HEK293 (cell line): Measurements from ENCODE around the gene LRRC49.

Experiments used
- BCL11B ChIP-seq: fragments of 450-650 bp; formaldehyde crosslinking; IDR thresholded peaks from 2 replicates; pipeline ENCODE4 v1.5.1; 2016; ENCODE audit warnings: low read depth, missing biosample characterization, missing genetic modification characterization
- MEIS1 ChIP-seq: sonication (generic); formaldehyde crosslinking; IDR thresholded peaks from 2 replicates; pipeline ENCODE4 v1.8.1; 2022; ENCODE audit warnings: missing genetic modification reagents, mild to moderate bottlenecking, borderline replicate concordance
- MYNN ChIP-seq: fragments of 450-650 bp; formaldehyde crosslinking; IDR thresholded peaks from 2 replicates; pipeline ENCODE4 v1.5.1; 2016; ENCODE audit warnings: missing biosample characterization, missing genetic modification characterization, borderline replicate concordance
- MZF1 ChIP-seq: fragments of 450-650 bp; formaldehyde crosslinking; IDR thresholded peaks from 2 replicates; pipeline ENCODE4 v1.5.1; 2017; ENCODE audit warnings: missing biosample characterization, missing genetic modification characterization, borderline replicate concordance
- REPIN1 ChIP-seq: fragments of 450-650 bp; formaldehyde crosslinking; IDR thresholded peaks from 2 replicates; pipeline ENCODE4 v1.5.1; 2017; ENCODE audit warnings: missing biosample characterization, missing genetic modification characterization, low read depth
- ZBTB20 ChIP-seq: fragments of 450-650 bp; formaldehyde crosslinking; IDR thresholded peaks from 2 replicates; pipeline ENCODE4 v1.5.1; 2016; ENCODE audit warnings: missing biosample characterization, missing genetic modification characterization
- ZEB2 ChIP-seq: fragments of 450-650 bp; formaldehyde crosslinking; IDR thresholded peaks from 2 replicates; pipeline ENCODE4 v1.5.1; 2016; ENCODE audit warnings: missing biosample characterization, missing genetic modification characterization
- ZFP69B ChIP-seq: fragments of 450-650 bp; formaldehyde crosslinking; IDR thresholded peaks from 2 replicates; pipeline ENCODE4 v1.5.1; 2016; ENCODE audit warnings: missing biosample characterization, missing genetic modification characterization
- ZNF16 ChIP-seq: fragments of 450-650 bp; formaldehyde crosslinking; IDR thresholded peaks from 2 replicates; pipeline ENCODE4 v1.5.1; 2016; ENCODE audit warnings: low read depth, missing biosample characterization, missing genetic modification characterization
- ZNF19 ChIP-seq: fragments of 450-650 bp; formaldehyde crosslinking; IDR thresholded peaks from 2 replicates; pipeline ENCODE4; 2016; ENCODE audit warnings: missing biosample characterization, missing genetic modification characterization, low read depth
- ZNF211 ChIP-seq: fragments of 450-650 bp; formaldehyde crosslinking; IDR thresholded peaks from 2 replicates; pipeline ENCODE4 v1.5.1; 2016; ENCODE audit warnings: low read depth, missing biosample characterization, missing genetic modification characterization
- ZNF23 ChIP-seq: fragments of 450-650 bp; formaldehyde crosslinking; IDR thresholded peaks from 2 replicates; pipeline ENCODE4 v1.5.1; 2016; ENCODE audit warnings: missing biosample characterization, missing genetic modification characterization, borderline replicate concordance
- ZNF302 ChIP-seq: fragments of 450-650 bp; formaldehyde crosslinking; IDR thresholded peaks from 2 replicates; pipeline ENCODE4 v1.5.1; 2016; ENCODE audit warnings: missing biosample characterization, missing genetic modification characterization, low read depth
- ZNF311 ChIP-seq: fragments of 450-650 bp; formaldehyde crosslinking; IDR thresholded peaks from 2 replicates; pipeline ENCODE4 v1.5.1; 2017; ENCODE audit warnings: missing biosample characterization, missing genetic modification characterization, borderline replicate concordance
- ZNF341 ChIP-seq: fragments of 450-650 bp; formaldehyde crosslinking; IDR thresholded peaks from 2 replicates; pipeline ENCODE4; 2016; ENCODE audit warnings: low read depth, missing biosample characterization, missing genetic modification characterization
- ZNF404 ChIP-seq: fragments of 450-650 bp; formaldehyde crosslinking; IDR thresholded peaks from 2 replicates; pipeline ENCODE4 v1.5.1; 2017; ENCODE audit warnings: missing biosample characterization, missing genetic modification characterization
- ZNF501 ChIP-seq: fragments of 450-650 bp; formaldehyde crosslinking; IDR thresholded peaks from 2 replicates; pipeline ENCODE4 v1.5.1; 2016; ENCODE audit warnings: missing biosample characterization, missing genetic modification characterization
- ZNF530 ChIP-seq: fragments of 450-650 bp; formaldehyde crosslinking; IDR thresholded peaks from 2 replicates; pipeline ENCODE4 v1.5.1; 2016; ENCODE audit warnings: low read depth, missing biosample characterization, missing genetic modification characterization
- TF ChIP-seq, protein P1 (sequence below): fragments of 450-650 bp; formaldehyde crosslinking; IDR thresholded peaks from 2 replicates; pipeline ENCODE4 v1.5.1; 2016; ENCODE audit warnings: missing biosample characterization, missing genetic modification characterization
- TF ChIP-seq, protein P2 (sequence below): fragments of 450-650 bp; formaldehyde crosslinking; IDR thresholded peaks from 2 replicates; pipeline ENCODE4 v1.5.1; 2016; ENCODE audit warnings: missing biosample characterization, missing genetic modification characterization
- TF ChIP-seq, protein P3 (sequence below): fragments of 450-650 bp; formaldehyde crosslinking; optimal IDR thresholded peaks from 2 replicates; pipeline ENCODE3; 2016; ENCODE audit warnings: missing biosample characterization, mild to moderate bottlenecking, missing genetic modification characterization
- TF ChIP-seq, protein P4 (sequence below): fragments of 450-650 bp; formaldehyde crosslinking; IDR thresholded peaks from 2 replicates; pipeline ENCODE4 v1.5.1; 2016; ENCODE audit warnings: missing biosample characterization, missing genetic modification characterization
- TF ChIP-seq, protein P5 (sequence below): fragments of 450-650 bp; formaldehyde crosslinking; conservative IDR thresholded peaks from 2 replicates; pipeline ENCODE4 v1.5.1; 2016; ENCODE audit warnings: low read depth, missing biosample characterization, missing genetic modification characterization
- TF ChIP-seq, protein P6 (sequence below): fragments of 450-650 bp; formaldehyde crosslinking; IDR thresholded peaks from 2 replicates; pipeline ENCODE4 v1.5.1; 2016; ENCODE audit warnings: missing biosample characterization, missing genetic modification characterization, borderline replicate concordance
- TF ChIP-seq, protein P7 (sequence below): fragments of 450-650 bp; formaldehyde crosslinking; IDR thresholded peaks from 2 replicates; pipeline ENCODE4 v1.5.1; 2016; ENCODE audit warnings: missing biosample characterization, missing genetic modification characterization, borderline replicate concordance

The LRRC49 gene

DNA sequence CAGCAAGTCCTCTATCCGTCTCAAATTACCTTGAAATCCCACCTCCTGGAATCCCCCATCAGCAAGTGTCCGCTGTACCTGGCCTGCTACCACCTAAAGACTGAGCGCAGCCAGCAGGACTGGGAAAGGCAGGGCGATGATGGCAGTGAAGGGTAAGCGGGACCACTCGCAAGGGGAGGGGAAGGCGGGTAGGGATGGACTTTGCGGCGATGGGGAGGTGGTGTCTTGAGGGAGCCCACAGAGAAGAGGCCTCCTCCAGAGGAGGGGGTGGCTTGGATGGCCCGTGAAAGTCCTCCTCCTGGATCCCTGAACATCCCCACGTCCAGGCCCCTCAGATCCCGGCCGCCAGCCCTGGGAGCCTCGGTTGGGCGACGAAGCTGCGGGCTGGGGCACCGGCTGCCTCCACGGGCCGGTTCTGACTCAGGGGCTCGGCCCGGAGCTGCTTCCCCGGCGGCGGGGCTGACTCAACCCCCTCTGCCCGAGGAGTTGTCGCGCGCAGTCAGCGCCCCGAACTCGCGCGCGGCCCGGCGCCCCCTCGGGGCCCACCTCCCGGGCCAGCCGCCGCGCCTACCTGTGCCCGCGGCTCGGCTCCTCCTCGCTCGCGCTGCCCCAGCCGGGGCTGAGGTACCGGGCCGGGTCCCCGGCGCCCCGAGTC lies 39.2 kb upstream of the LRRC49 start (continued):
- TF ChIP-seq MZF1 (tag by site-specific recombination): peak; percentile 97
- no peak for TF ChIP-seq ZNF302 (tag by site-specific recombination)
- no peak for TF ChIP-seq MEIS1 (CRISPR knock-in tag)
- TF ChIP-seq, protein P1, sequence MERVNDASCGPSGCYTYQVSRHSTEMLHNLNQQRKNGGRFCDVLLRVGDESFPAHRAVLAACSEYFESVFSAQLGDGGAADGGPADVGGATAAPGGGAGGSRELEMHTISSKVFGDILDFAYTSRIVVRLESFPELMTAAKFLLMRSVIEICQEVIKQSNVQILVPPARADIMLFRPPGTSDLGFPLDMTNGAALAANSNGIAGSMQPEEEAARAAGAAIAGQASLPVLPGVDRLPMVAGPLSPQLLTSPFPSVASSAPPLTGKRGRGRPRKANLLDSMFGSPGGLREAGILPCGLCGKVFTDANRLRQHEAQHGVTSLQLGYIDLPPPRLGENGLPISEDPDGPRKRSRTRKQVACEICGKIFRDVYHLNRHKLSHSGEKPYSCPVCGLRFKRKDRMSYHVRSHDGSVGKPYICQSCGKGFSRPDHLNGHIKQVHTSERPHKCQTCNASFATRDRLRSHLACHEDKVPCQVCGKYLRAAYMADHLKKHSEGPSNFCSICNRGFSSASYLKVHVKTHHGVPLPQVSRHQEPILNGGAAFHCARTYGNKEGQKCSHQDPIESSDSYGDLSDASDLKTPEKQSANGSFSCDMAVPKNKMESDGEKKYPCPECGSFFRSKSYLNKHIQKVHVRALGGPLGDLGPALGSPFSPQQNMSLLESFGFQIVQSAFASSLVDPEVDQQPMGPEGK (tag by site-specific recombination): peak; percentile 82
- TF ChIP-seq, protein P2, sequence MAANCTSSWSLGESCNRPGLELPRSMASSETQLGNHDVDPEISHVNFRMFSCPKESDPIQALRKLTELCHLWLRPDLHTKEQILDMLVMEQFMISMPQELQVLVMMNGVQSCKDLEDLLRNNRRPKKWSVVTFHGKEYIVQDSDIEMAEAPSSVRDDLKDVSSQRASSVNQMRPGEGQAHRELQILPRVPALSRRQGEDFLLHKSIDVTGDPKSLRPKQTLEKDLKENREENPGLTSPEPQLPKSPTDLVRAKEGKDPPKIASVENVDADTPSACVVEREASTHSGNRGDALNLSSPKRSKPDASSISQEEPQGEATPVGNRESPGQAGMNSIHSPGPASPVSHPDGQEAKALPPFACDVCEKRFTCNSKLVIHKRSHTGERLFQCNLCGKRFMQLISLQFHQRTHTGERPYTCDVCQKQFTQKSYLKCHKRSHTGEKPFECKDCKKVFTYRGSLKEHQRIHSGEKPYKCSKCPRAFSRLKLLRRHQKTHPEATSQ (tag by site-specific recombination): no peak
- TF ChIP-seq ZNF311 (tag by site-specific recombination): no peak
- TF ChIP-seq, protein P3, sequence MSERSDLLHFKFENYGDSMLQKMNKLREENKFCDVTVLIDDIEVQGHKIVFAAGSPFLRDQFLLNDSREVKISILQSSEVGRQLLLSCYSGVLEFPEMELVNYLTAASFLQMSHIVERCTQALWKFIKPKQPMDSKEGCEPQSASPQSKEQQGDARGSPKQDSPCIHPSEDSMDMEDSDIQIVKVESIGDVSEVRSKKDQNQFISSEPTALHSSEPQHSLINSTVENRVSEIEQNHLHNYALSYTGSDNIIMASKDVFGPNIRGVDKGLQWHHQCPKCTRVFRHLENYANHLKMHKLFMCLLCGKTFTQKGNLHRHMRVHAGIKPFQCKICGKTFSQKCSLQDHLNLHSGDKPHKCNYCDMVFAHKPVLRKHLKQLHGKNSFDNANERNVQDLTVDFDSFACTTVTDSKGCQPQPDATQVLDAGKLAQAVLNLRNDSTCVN (tag by site-specific recombination): no peak
- TF ChIP-seq ZBTB20 (tag by site-specific recombination): peak; percentile 74; the same call in 1 of the 2 replicates
- no peak for TF ChIP-seq MYNN (tag by site-specific recombination)
- TF ChIP-seq ZNF19 (tag by site-specific recombination): no peak
- no peak for TF ChIP-seq BCL11B (tag by site-specific recombination)
- TF ChIP-seq ZNF530 (tag by site-specific recombination): no peak
- no peak for TF ChIP-seq ZNF211 (tag by site-specific recombination)
- no peak for TF ChIP-seq ZNF16
- TF ChIP-seq, protein P4, sequence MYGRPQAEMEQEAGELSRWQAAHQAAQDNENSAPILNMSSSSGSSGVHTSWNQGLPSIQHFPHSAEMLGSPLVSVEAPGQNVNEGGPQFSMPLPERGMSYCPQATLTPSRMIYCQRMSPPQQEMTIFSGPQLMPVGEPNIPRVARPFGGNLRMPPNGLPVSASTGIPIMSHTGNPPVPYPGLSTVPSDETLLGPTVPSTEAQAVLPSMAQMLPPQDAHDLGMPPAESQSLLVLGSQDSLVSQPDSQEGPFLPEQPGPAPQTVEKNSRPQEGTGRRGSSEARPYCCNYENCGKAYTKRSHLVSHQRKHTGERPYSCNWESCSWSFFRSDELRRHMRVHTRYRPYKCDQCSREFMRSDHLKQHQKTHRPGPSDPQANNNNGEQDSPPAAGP (tag by site-specific recombination): no peak
- TF ChIP-seq ZNF341: peak; percentile 88
- TF ChIP-seq REPIN1: no peak
- TF ChIP-seq, protein P5, sequence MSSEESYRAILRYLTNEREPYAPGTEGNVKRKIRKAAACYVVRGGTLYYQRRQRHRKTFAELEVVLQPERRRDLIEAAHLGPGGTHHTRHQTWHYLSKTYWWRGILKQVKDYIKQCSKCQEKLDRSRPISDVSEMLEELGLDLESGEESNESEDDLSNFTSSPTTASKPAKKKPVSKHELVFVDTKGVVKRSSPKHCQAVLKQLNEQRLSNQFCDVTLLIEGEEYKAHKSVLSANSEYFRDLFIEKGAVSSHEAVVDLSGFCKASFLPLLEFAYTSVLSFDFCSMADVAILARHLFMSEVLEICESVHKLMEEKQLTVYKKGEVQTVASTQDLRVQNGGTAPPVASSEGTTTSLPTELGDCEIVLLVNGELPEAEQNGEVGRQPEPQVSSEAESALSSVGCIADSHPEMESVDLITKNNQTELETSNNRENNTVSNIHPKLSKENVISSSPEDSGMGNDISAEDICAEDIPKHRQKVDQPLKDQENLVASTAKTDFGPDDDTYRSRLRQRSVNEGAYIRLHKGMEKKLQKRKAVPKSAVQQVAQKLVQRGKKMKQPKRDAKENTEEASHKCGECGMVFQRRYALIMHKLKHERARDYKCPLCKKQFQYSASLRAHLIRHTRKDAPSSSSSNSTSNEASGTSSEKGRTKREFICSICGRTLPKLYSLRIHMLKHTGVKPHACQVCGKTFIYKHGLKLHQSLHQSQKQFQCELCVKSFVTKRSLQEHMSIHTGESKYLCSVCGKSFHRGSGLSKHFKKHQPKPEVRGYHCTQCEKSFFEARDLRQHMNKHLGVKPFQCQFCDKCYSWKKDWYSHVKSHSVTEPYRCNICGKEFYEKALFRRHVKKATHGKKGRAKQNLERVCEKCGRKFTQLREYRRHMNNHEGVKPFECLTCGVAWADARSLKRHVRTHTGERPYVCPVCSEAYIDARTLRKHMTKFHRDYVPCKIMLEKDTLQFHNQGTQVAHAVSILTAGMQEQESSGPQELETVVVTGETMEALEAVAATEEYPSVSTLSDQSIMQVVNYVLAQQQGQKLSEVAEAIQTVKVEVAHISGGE (tag by site-specific recombination): peak; percentile 34; the same call in 1 of the 2 replicates
- TF ChIP-seq ZFP69B (tag by site-specific recombination): no peak; the same call in none of the 2 replicates
- TF ChIP-seq ZEB2 (tag by site-specific recombination): peak; percentile 76
- TF ChIP-seq, protein P6, sequence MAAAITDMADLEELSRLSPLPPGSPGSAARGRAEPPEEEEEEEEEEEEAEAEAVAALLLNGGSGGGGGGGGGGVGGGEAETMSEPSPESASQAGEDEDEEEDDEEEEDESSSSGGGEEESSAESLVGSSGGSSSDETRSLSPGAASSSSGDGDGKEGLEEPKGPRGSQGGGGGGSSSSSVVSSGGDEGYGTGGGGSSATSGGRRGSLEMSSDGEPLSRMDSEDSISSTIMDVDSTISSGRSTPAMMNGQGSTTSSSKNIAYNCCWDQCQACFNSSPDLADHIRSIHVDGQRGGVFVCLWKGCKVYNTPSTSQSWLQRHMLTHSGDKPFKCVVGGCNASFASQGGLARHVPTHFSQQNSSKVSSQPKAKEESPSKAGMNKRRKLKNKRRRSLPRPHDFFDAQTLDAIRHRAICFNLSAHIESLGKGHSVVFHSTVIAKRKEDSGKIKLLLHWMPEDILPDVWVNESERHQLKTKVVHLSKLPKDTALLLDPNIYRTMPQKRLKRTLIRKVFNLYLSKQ (tag by site-specific recombination): no peak
- no peak for TF ChIP-seq ZNF23 (tag by site-specific recombination)
- no peak for TF ChIP-seq ZNF404 (tag by site-specific recombination)
- TF ChIP-seq, protein P7, sequence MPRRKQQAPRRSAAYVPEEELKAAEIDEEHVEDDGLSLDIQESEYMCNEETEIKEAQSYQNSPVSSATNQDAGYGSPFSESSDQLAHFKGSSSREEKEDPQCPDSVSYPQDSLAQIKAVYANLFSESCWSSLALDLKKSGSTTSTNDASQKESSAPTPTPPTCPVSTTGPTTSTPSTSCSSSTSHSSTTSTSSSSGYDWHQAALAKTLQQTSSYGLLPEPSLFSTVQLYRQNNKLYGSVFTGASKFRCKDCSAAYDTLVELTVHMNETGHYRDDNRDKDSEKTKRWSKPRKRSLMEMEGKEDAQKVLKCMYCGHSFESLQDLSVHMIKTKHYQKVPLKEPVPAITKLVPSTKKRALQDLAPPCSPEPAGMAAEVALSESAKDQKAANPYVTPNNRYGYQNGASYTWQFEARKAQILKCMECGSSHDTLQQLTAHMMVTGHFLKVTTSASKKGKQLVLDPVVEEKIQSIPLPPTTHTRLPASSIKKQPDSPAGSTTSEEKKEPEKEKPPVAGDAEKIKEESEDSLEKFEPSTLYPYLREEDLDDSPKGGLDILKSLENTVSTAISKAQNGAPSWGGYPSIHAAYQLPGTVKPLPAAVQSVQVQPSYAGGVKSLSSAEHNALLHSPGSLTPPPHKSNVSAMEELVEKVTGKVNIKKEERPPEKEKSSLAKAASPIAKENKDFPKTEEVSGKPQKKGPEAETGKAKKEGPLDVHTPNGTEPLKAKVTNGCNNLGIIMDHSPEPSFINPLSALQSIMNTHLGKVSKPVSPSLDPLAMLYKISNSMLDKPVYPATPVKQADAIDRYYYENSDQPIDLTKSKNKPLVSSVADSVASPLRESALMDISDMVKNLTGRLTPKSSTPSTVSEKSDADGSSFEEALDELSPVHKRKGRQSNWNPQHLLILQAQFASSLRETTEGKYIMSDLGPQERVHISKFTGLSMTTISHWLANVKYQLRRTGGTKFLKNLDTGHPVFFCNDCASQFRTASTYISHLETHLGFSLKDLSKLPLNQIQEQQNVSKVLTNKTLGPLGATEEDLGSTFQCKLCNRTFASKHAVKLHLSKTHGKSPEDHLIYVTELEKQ (tag by site-specific recombination): no peak
- 0 out of 2 replicates have a peak, but pooled peaks have one; percentile 26 for TF ChIP-seq ZNF501
